AG04449 (cell line): Measurements from ENCODE around the gene OR6X1.
"Not testable (repeated sequence)": the region's sequence is repeated elsewhere in the genome, so short reads cannot be mapped to it uniquely, and the experiment has no call there.

Source experiments
- CTCF ChIA-PET: fragments of 350-600 bp; formaldehyde crosslinking; extraction: SDS; loops from one replicate; lab custom pipeline; 2021; ENCODE audit warnings: antibody characterized with exemption; lab: Yijun Ruan, JAX
- POLR2A ChIA-PET: fragments of 400-600, 350-600 bp; formaldehyde crosslinking; extraction: SDS; loops from one replicate; lab custom pipeline; 2020; ENCODE audit warnings: antibody characterized with exemption, inconsistent platforms; lab: Yijun Ruan, JAX
- DNase-seq: peaks from one replicate; pipeline ENCODE4 v3.0.0-alpha.2; 2010; ENCODE audit warnings: low read depth, low spot score
- H3K4me3 ChIP-seq: 2 replicates; pipeline ENCODE4 v1.5.1; 2011; ENCODE audit warnings: low read depth, mild to moderate bottlenecking, control low read depth, low read length
- TF ChIP-seq, protein P1 (sequence below): IDR thresholded peaks from one replicate; pipeline ENCODE4 v1.5.1; 2011; ENCODE audit warnings: mild to moderate bottlenecking, moderate library complexity, low read length, control low read depth, inconsistent platforms; ENCODE audit not compliant: insufficient read depth; ENCODE audit errors: missing control alignments

OR6X1 gene

DNA sequence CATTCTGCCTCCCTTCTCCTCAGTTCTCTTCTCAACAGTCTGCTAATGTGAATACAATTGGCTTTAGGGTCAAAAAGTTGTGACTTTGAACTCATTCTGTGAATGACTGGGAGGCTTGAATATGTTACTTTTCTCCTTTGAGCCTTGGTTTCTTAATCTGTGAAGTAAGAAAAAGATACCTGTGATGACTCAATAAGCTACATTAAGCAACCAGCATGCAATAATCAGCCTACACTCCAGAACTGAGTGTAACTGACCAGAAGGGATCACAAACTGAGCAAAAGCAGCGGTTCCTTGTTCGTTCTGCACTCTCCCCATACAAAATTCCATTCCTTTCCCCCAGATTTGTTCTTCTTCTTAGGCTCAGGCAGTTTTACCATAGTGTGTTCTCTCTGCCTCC, 36.3 kb downstream of the OR6X1 start:
- CTCF ChIA-PET: interaction anchor here (1.6 to 9.1 kb wide), 2 partner anchors 9 to 74 kb away, joined by 4 to 113 read pairs; no protein-coding TSS in a partner anchor
- TF ChIP-seq, protein P1, sequence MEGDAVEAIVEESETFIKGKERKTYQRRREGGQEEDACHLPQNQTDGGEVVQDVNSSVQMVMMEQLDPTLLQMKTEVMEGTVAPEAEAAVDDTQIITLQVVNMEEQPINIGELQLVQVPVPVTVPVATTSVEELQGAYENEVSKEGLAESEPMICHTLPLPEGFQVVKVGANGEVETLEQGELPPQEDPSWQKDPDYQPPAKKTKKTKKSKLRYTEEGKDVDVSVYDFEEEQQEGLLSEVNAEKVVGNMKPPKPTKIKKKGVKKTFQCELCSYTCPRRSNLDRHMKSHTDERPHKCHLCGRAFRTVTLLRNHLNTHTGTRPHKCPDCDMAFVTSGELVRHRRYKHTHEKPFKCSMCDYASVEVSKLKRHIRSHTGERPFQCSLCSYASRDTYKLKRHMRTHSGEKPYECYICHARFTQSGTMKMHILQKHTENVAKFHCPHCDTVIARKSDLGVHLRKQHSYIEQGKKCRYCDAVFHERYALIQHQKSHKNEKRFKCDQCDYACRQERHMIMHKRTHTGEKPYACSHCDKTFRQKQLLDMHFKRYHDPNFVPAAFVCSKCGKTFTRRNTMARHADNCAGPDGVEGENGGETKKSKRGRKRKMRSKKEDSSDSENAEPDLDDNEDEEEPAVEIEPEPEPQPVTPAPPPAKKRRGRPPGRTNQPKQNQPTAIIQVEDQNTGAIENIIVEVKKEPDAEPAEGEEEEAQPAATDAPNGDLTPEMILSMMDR: no peak
- H3K4me3 ChIP-seq: no peak overlapping the region
- DNase-seq: no peak
- POLR2A ChIA-PET: no interaction called here

DNA sequence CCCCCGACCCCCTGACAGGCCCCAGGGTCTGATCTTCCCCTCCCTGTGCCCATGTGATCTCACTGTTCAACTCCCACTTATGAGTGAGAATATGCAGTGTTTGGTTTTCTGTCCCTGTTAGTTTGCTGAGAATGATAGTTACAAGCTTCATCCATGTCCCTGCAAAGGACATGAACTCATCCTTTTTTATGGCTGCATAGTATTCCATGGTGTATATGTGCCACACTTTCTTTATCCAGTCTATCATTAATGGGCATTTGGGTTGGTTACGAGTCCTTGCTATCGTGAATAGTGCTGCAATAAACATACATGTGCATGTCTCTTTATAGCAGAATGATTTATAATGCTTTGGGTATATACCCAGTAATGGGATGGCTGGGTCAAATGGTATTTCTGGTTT, 41.7 kb downstream of the OR6X1 start:
- DNase-seq, POLR2A ChIA-PET, H3K4me3 ChIP-seq: not testable (repeated sequence)
- CTCF ChIA-PET: interaction anchor here (1.0 to 13.9 kb wide), 10 partner anchors 6 to 153 kb away, joined by 3 to 305 read pairs (median 8); no protein-coding TSS in a partner anchor

DNA sequence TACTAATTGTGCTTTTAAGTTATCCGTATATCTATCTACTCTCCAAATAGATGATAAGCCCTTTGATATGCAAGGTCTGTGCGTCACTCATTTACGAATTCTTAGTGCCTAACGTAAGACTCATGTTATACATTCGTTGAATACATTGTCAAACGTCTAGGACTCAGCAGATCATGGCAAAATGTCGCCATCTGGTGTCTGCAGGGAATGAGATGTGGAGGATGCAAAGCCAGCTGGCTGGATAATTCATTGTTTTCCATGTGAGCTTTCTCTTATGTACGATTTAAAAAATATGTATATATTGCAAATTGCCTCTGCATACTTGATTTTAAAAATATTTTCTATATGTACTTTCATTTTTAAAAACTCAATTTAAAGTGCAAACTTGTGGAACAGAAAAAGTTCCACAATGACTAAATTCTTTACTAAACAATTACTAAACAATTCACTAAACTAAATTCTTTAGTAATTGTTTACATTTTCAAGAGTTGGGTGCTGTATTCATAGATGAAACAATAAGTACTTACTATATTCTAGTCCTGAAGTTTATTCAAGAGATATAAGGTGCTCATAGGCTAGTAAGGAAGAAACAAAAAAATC, 46.6 kb downstream of the OR6X1 start:
- ChIA-PET CTCF (interaction anchor here (0.6 to 13.9 kb wide), 38 partner anchors 9 to 300 kb away, joined by 3 to 305 read pairs (median 6); partner anchors contain the start of genes SCN3B and ZNF202), POLR2A (no interaction called here)
- peak; percentile 26 for DNase-seq
- TF ChIP-seq, protein P1: peak; percentile 71
- no peak overlapping the region for H3K4me3 ChIP-seq

DNA sequence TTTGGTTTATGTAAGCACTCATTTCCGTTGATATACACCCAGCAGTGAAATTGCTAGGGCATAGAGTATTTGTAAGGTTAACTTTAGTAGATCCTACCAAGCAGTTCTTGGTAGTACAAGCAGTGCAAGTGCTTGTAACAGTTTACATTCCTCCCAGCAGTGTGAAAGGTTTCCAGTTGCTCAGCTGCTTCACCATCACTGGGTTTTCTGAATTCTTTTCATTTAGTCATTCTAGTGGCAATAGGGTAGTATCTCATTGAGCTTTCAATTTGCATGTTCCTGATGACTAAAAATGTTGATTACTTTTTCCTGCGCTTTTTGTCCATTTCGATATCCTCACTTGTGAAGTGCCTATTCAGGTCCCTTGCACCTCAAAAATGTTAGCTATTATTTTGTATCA, 47.1 kb downstream of the OR6X1 start:
- DNase-seq: no peak
- ChIA-PET CTCF (interaction anchor here (0.6 to 13.9 kb wide), 34 partner anchors 9 to 299 kb away, joined by 3 to 305 read pairs (median 6); partner anchors contain the start of genes SCN3B and ZNF202), POLR2A (no interaction called here)
- H3K4me3 ChIP-seq: no peak overlapping the region
- TF ChIP-seq, protein P1: no peak

DNA sequence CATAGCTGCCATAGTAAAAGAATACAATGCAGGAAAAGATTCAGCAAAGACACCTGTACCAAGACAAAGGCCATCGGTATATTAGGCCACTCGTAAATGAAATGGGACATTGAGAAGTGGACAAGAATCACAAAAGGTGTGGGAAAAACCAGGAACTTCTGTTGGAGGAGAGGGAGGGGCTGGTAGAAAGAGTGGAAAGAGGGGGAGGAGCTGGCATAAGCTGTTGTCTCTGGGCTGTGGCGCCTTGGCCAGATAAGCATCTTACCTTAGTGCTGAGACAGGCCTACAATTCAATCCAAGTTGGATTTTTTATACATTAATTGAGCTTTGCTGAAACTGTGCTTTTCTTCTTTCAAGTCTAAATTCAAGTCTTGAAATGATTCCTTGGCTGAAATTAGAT, 50.0 kb downstream of the OR6X1 start:
- ChIA-PET POLR2A (no interaction called here), CTCF (interaction anchor here (0.7 to 13.9 kb wide), 3 partner anchors 65 to 145 kb away, joined by 3 to 305 read pairs (median 271); no protein-coding TSS in a partner anchor)
- TF ChIP-seq, protein P1: no peak
- no peak for DNase-seq
- H3K4me3 ChIP-seq: no peak overlapping the region
